Activated CD8-positive, alpha-beta T cell treated with anti-CD3 and anti-CD28 coated beads for 36 hours (primary cell): ENCODE measurements around the gene MPZL3. TPM values are rescaled to one million over a fixed set of nuclear protein-coding genes. Genes with fewer than 3 reads are reported as not detected.

ENCODE experiments used
- ATAC-seq: fragments of 200-7000 bp; cut with Tn5 transposase; one replicate; pipeline ENCODE4 v1.10.0; 2021; ENCODE audit warnings: mild to moderate bottlenecking, moderate library complexity
- CTCF ChIA-PET: fragments of 350-600 bp; sonication (Branson Sonifier 250); formaldehyde crosslinking; loops from one replicate; lab custom pipeline; 2021; ENCODE audit warnings: antibody characterized with exemption; lab: Charles Lee
- POLR2A ChIA-PET: fragments of 350-600 bp; sonication (Branson Sonifier 250); formaldehyde crosslinking; loops from one replicate; lab custom pipeline; 2021; ENCODE audit warnings: antibody characterized with exemption; lab: Charles Lee
- DNase-seq: peaks from one replicate; pipeline ENCODE4 v3.0.0-alpha.2; 2020
- H3K27ac Mint-ChIP-seq: one replicate; pipeline ENCODE4 v1.8.0; 2021; ENCODE audit warnings: mild to moderate bottlenecking, mixed read lengths
- H3K27me3 Mint-ChIP-seq: one replicate; pipeline ENCODE4 v1.8.0; 2021; ENCODE audit warnings: mixed read lengths
- H3K36me3 Mint-ChIP-seq: one replicate; pipeline ENCODE4 v1.8.0; 2021; ENCODE audit warnings: low read depth, mixed read lengths
- H3K4me1 Mint-ChIP-seq: one replicate; pipeline ENCODE4 v1.8.0; 2021; ENCODE audit warnings: low read depth, mixed read lengths
- H3K4me3 Mint-ChIP-seq: one replicate; pipeline ENCODE4 v1.8.0; 2021; ENCODE audit warnings: mild to moderate bottlenecking, moderate library complexity, mixed read lengths
- H3K9me3 Mint-ChIP-seq: one replicate; pipeline ENCODE4 v1.8.0; 2021; ENCODE audit warnings: mixed read lengths
- CTCF ChIP-seq: fragments of 200-600 bp; IDR thresholded peaks from one replicate; pipeline ENCODE4 v1.8.0; 2022; ENCODE audit warnings: antibody characterized with exemption, mild to moderate bottlenecking
- intact Hi-C: fragments of 100-400 bp; cut with micrococcal nuclease; formaldehyde crosslinking; loops from one replicate; pipeline ENCODE4 v1.10.0; 2022
- total RNA-seq, 2 experiments: library from RNA; stranded (reverse); gene quantifications; one replicate each; pipeline ENCODE4 v1.2.3, GENCODE V29; 2021

Gene MPZL3
- total RNA-seq = 10 to 100 TPM; 51.1 to 51.7 TPM

GRCh38 chr11:118251858-118252652, at the start of gene MPZL3:
Gene MPZL3 (minus strand): TSS chr11:118252365. CDS start chr11:118252294, 71 bp downstream.
- peak; percentile 92 for DNase-seq
- Mint-ChIP-seq H3K9me3 (no peaks in the 10 kb centered on the region), H3K27me3 (no peaks in the 10 kb centered on the region), H3K4me1 (peaks cover 49% of the 10 kb centered on the region), H3K36me3 (peaks cover 38% of the 10 kb centered on the region), H3K27ac (peak within 1 kb of the TSS; percentile 99), H3K4me3 (peak within 1 kb of the TSS; percentile 93)
- no peak for TF ChIP-seq CTCF
- intact Hi-C loops = loop anchor here (5.0 kb wide), 1 partner anchor 35 kb away; no protein-coding TSS in a partner anchor
- ChIA-PET POLR2A (interaction anchor here (0.7 to 2.8 kb wide), 24 partner anchors 9 to 94 kb away, joined by 3 to 39 read pairs (median 4); partner anchors contain the start of genes CD3D, JAML and MPZL2), CTCF (interaction anchor here (0.7 to 4.0 kb wide), 16 partner anchors 9 to 352 kb away, joined by 3 to 24 read pairs (median 4); partner anchors contain the start of gene MPZL2)
- ATAC-seq = peak; percentile 72

GRCh38 chr11:118301600-118302195, 49.5 kb upstream of the MPZL3 start:
- ATAC-seq (no peak), DNase-seq (no peak)
- no peak overlapping the region for H3K4me3 Mint-ChIP-seq
- peaks cover 17% of the 10 kb centered on the region for H3K36me3 Mint-ChIP-seq
- no peaks in the 10 kb centered on the region for H3K9me3 Mint-ChIP-seq
- H3K27ac Mint-ChIP-seq = peak overlapping the region; percentile 31
- intact Hi-C loops = no loop called here
- H3K4me1 Mint-ChIP-seq = peaks cover 26% of the 10 kb centered on the region
- POLR2A ChIA-PET = interaction anchor here (1.1 to 2.0 kb wide), 6 partner anchors 10 to 103 kb away, joined by 3 to 7 read pairs (median 4); partner anchors contain the start of gene UBE4A
- no peaks in the 10 kb centered on the region for H3K27me3 Mint-ChIP-seq
- CTCF ChIA-PET = interaction anchor here (1.1 to 12.3 kb wide), 8 partner anchors 10 to 130 kb away, joined by 3 to 86 read pairs (median 6); partner anchors contain the start of genes MPZL2 and UBE4A
- no peak for TF ChIP-seq CTCF

- no peak overlapping the region for H3K4me3 Mint-ChIP-seq
- TF ChIP-seq CTCF = peak; percentile 78
- peak; percentile 70 for DNase-seq
- no peaks in the 10 kb centered on the region for H3K36me3 Mint-ChIP-seq
- intact Hi-C loops = no loop called here
- H3K27me3 Mint-ChIP-seq = no peaks in the 10 kb centered on the region
- peak; percentile 77 for ATAC-seq
- H3K4me1 Mint-ChIP-seq = peaks cover 20% of the 10 kb centered on the region
- no peaks in the 10 kb centered on the region for H3K9me3 Mint-ChIP-seq
- ChIA-PET POLR2A (interaction anchor here (0.6 to 2.1 kb wide), 8 partner anchors 8 to 66 kb away, joined by 3 to 13 read pairs (median 3); partner anchors contain the start of gene CD3E), CTCF (interaction anchor here (0.7 to 12.3 kb wide), 61 partner anchors 8 to 281 kb away, joined by 3 to 86 read pairs (median 4); partner anchors contain the start of genes CD3D, CD3E, CD3G and JAML)
- peak overlapping the region; percentile 36 for H3K27ac Mint-ChIP-seq
Observed at GRCh38 chr11:118295815-118296454, 43.8 kb upstream of the MPZL3 start.

- Mint-ChIP-seq H3K27ac (peak overlapping the region; percentile 30), H3K4me3 (no peak overlapping the region), H3K27me3 (no peaks in the 10 kb centered on the region), H3K4me1 (peaks cover 23% of the 10 kb centered on the region), H3K36me3 (no peaks in the 10 kb centered on the region), H3K9me3 (no peaks in the 10 kb centered on the region)
- ChIA-PET POLR2A (interaction anchor here (0.7 to 2.1 kb wide), 8 partner anchors 9 to 71 kb away, joined by 3 to 13 read pairs (median 3); partner anchors contain the start of genes CD3E and JAML), CTCF (interaction anchor here (0.7 to 12.3 kb wide), 61 partner anchors 8 to 280 kb away, joined by 3 to 86 read pairs (median 4); partner anchors contain the start of genes CD3D, CD3E, CD3G and JAML)
- DNase-seq (no peak), ATAC-seq (peak; percentile 31)
- no peak for TF ChIP-seq CTCF
- intact Hi-C loops = no loop called here
Observed at GRCh38 chr11:118295199-118295598, 43.0 kb upstream of the MPZL3 start.
